NCI-H1436 treated with DMSO at 0.1 percent for 48 hours (cell line): ENCODE data around the gene MGAT4A.
"Not testable (repeated sequence)": the region's sequence is repeated elsewhere in the genome, so short reads cannot be mapped to it uniquely, and the experiment has no call there.

Source experiments
- DNase-seq: peaks from one replicate; lab custom pipeline; 2025; lab: John Stamatoyannopoulos, UW

Gene MGAT4A

GRCh38 chr2:98607104-98607503 lies 123.8 kb downstream of the MGAT4A start:
- no peak for DNase-seq

GRCh38 chr2:98606431-98606830 lies 124.5 kb downstream of the MGAT4A start:
- no peak for DNase-seq

- DNase-seq = no peak
Measured at GRCh38 chr2:98605076-98605475, 125.9 kb downstream of the MGAT4A start.

- no peak for DNase-seq
Measured at GRCh38 chr2:98604547-98604946, 126.4 kb downstream of the MGAT4A start.

GRCh38 chr2:98601532-98602132 lies 129.3 kb downstream of the MGAT4A start:
- no peak for DNase-seq

- DNase-seq = no peak
Measured at GRCh38 chr2:98598781-98599428, 132.0 kb downstream of the MGAT4A start.

GRCh38 chr2:98594665-98595064 lies 136.3 kb downstream of the MGAT4A start:
- not testable (repeated sequence) for DNase-seq

GRCh38 chr2:98592565-98592964 lies 138.4 kb downstream of the MGAT4A start:
- no peak for DNase-seq

- DNase-seq = no peak
Measured at GRCh38 chr2:98589489-98589888, 141.4 kb downstream of the MGAT4A start.

GRCh38 chr2:98588880-98589431 lies 142.0 kb downstream of the MGAT4A start:
- no peak for DNase-seq

GRCh38 chr2:98586551-98587140 lies 144.3 kb downstream of the MGAT4A start:
- DNase-seq = no peak

GRCh38 chr2:98585386-98585785 lies 145.5 kb downstream of the MGAT4A start:
- DNase-seq = no peak

- DNase-seq = no peak
Measured at GRCh38 chr2:98583816-98584618, 146.9 kb downstream of the MGAT4A start.

GRCh38 chr2:98583276-98583675 lies 147.7 kb downstream of the MGAT4A start:
- no peak for DNase-seq

GRCh38 chr2:98582523-98582922 lies 148.4 kb downstream of the MGAT4A start:
- no peak for DNase-seq

GRCh38 chr2:98580656-98581284 lies 150.2 kb downstream of the MGAT4A start:
- DNase-seq = no peak

- no peak for DNase-seq
Measured at GRCh38 chr2:98579926-98580325, 151.0 kb downstream of the MGAT4A start.

- DNase-seq = no peak
Measured at GRCh38 chr2:98578231-98578630, 152.7 kb downstream of the MGAT4A start.

- DNase-seq = no peak
Measured at GRCh38 chr2:98577313-98577712, 153.6 kb downstream of the MGAT4A start.

- no peak for DNase-seq
Measured at GRCh38 chr2:98576666-98577312, 154.1 kb downstream of the MGAT4A start.

- no peak for DNase-seq
Measured at GRCh38 chr2:98573426-98573825, 157.5 kb downstream of the MGAT4A start.
